Keratinocyte (primary cell): ENCODE results near the gene SCAMP1. TPM values are rescaled to one million over a fixed set of nuclear protein-coding genes. Genes with fewer than 3 reads are reported as not detected.

ENCODE experiments used
- DNase-seq: peaks from one replicate; pipeline ENCODE4 v3.0.0-alpha.2; 2011; ENCODE audit warnings: low read depth, missing footprints, low spot score
- FAIRE-seq: peaks from 2 replicates; lab custom pipeline; 2011; peaks lifted over from hg19 to GRCh38; lab: Jason Lieb, UNC
- H2AFZ ChIP-seq: 2 replicates; pipeline ENCODE4 v1.6.0; 2012; ENCODE audit warnings: low read length, control low read depth, inconsistent platforms; ENCODE audit not compliant: control insufficient read depth
- H3K27ac ChIP-seq: 2 replicates; pipeline ENCODE4 v1.5.1; 2011; ENCODE audit warnings: low read length; ENCODE audit not compliant: control insufficient read depth, insufficient read depth
- H3K27me3 ChIP-seq: 3 replicates; pipeline ENCODE4 v1.6.0; 2011; ENCODE audit warnings: low read length; ENCODE audit not compliant: control insufficient read depth, insufficient read depth; ENCODE audit errors: extremely low read depth
- H3K36me3 ChIP-seq, 2 experiments: 2 replicates in 1 of 2; 3 replicates in 1 of 2; pipeline ENCODE4 v1.5.1; 2011; ENCODE audit warnings: low read length in 2 of 2, mild to moderate bottlenecking in 1 of 2; ENCODE audit not compliant: control insufficient read depth in 2 of 2, insufficient read depth in 2 of 2; ENCODE audit errors: extremely low read depth in 1 of 2
- H3K4me1 ChIP-seq: 3 replicates; pipeline ENCODE4 v1.5.1; 2011; ENCODE audit warnings: low read length; ENCODE audit not compliant: control insufficient read depth, insufficient read depth; ENCODE audit errors: extremely low read depth
- H3K4me2 ChIP-seq: 3 replicates; pipeline ENCODE4 v1.6.0; 2011; ENCODE audit warnings: low read depth, low read length; ENCODE audit not compliant: control insufficient read depth, insufficient read depth; ENCODE audit errors: extremely low read depth
- H3K4me3 ChIP-seq, 3 experiments: fragments of 200-600 bp in 1 of 3; sonication (generic) in 1 of 3; 2 replicates in 2 of 3; 3 replicates in 1 of 3; pipeline ENCODE4 v1.5.1; 2011 to 2016; ENCODE audit warnings: low read length in 3 of 3, mild to moderate bottlenecking in 3 of 3, control low read depth in 2 of 3, inconsistent platforms in 1 of 3, low read depth in 1 of 3, mixed read lengths in 1 of 3, mixed run types in 1 of 3, moderate library complexity in 1 of 3; ENCODE audit not compliant: control insufficient read depth in 2 of 3, insufficient read depth in 2 of 3; ENCODE audit errors: extremely low read depth in 1 of 3
- H3K79me2 ChIP-seq: 2 replicates; pipeline ENCODE4 v1.6.0; 2012; ENCODE audit warnings: low read length; ENCODE audit not compliant: control insufficient read depth, insufficient read depth
- H3K9ac ChIP-seq: 3 replicates; pipeline ENCODE4 v1.6.0; 2011; ENCODE audit warnings: low read length; ENCODE audit not compliant: control insufficient read depth, insufficient read depth; ENCODE audit errors: extremely low read depth
- H3K9me1 ChIP-seq: 3 replicates; pipeline ENCODE4 v1.6.0; 2011; ENCODE audit warnings: low read length; ENCODE audit not compliant: control insufficient read depth, insufficient read depth; ENCODE audit errors: extremely low read depth
- H3K9me3 ChIP-seq: 2 replicates; pipeline ENCODE4 v1.5.1; 2012; ENCODE audit warnings: low read depth, low read length; ENCODE audit not compliant: control insufficient read depth
- H4K20me1 ChIP-seq: 3 replicates; pipeline ENCODE4 v1.6.0; 2011; ENCODE audit warnings: low read length; ENCODE audit not compliant: control insufficient read depth, insufficient read depth; ENCODE audit errors: extremely low read depth
- EZH2 ChIP-seq: IDR thresholded peaks from one replicate; pipeline ENCODE4 v1.6.1; 2012; ENCODE audit warnings: inconsistent platforms, mild to moderate bottlenecking, low read length, moderate library complexity
- dilution Hi-C: fragments of 300-500 bp; cut with MboI; formaldehyde crosslinking; loops from one replicate; pipeline ENCODE4 v1.7.0; 2020; ENCODE audit warnings: low sequenced_read_pairs; ENCODE audit not compliant: extremely low pct_ligation_motif_present
- polyA plus RNA-seq, 5 experiments: library from polyadenylated mRNA; depleted of rRNA in 3 of 5; stranded (reverse) in 3 of 5; stranded (forward) in 1 of 5; unstranded in 1 of 5; fragments of >200 nt; gene quantifications; 1 replicate in 1 of 5; 2 replicates in 3 of 5; 3 replicates in 1 of 5; pipeline versions ENCODE4 v1.2.1 to v1.2.3, GENCODE V29; 2011 to 2012; ENCODE audit warnings: missing spikeins in 2 of 5, low read depth in 1 of 5, low replicate concordance in 1 of 5
- TF ChIP-seq, protein P1 (sequence below), 3 experiments: IDR thresholded peaks in 1 of 3; conservative IDR thresholded peaks in 1 of 3; optimal IDR thresholded peaks in 1 of 3; 2 replicates in 2 of 3; 3 replicates in 1 of 3; pipeline versions ENCODE3 to v1.5.1; 2011; ENCODE audit warnings: low read length in 3 of 3, mild to moderate bottlenecking in 3 of 3, moderate library complexity in 2 of 3, control low read depth in 1 of 3, inconsistent platforms in 1 of 3; ENCODE audit not compliant: insufficient read depth in 2 of 3; ENCODE audit errors: extremely low read depth in 1 of 3

Gene SCAMP1
- polyA plus RNA-seq, 1 donor (not counting 4 experiments of a cell fraction or from before 2014, with no cell fraction given), result 36.6 TPM

DNA sequence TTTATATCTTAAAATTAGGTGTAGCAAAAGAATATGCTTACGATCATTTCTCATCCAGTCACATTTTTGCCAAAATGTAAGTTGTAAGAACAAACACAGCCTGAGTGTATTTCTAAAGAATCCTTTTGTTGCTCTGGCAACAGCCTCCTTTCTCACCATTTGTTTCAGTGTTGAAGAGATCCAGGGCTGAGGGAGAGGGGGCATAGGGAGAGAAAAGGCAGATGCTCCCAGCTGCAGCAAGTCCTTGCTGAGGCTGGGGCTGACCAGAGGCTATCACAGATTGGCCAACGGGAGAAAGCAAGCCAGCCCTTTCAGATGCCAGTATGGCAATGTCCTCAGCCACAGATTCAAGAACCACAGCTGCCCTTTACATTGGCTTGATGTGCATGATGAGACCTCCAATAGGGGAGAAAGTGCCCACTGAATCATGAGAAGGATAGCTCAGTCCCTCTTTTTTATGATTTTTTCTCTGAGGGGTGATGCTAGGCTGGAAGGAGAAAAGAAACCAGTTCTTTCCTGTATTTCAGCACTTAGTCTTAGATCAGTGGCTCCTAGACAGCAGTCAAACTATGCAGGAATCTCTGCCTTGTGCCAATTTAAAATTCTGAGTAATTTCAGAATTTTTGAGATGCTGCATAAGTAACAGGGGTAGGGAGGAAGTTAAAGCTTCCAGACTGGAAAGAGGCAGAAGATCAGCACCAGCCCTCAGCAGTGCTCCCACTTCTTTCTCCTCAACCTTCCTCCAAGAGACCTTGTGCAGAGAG, 146.0 kb downstream of the SCAMP1 start:
- peaks cover 7% of the 10 kb centered on the region for H3K9me1 ChIP-seq
- no peak for TF ChIP-seq EZH2
- TF ChIP-seq, protein P1, sequence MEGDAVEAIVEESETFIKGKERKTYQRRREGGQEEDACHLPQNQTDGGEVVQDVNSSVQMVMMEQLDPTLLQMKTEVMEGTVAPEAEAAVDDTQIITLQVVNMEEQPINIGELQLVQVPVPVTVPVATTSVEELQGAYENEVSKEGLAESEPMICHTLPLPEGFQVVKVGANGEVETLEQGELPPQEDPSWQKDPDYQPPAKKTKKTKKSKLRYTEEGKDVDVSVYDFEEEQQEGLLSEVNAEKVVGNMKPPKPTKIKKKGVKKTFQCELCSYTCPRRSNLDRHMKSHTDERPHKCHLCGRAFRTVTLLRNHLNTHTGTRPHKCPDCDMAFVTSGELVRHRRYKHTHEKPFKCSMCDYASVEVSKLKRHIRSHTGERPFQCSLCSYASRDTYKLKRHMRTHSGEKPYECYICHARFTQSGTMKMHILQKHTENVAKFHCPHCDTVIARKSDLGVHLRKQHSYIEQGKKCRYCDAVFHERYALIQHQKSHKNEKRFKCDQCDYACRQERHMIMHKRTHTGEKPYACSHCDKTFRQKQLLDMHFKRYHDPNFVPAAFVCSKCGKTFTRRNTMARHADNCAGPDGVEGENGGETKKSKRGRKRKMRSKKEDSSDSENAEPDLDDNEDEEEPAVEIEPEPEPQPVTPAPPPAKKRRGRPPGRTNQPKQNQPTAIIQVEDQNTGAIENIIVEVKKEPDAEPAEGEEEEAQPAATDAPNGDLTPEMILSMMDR (optimal IDR thresholded peaks at IDR 0.05 in 1 of 3, IDR thresholded peaks at IDR 0.05 in 1 of 3, conservative IDR thresholded peaks at IDR 0.05 in 1 of 3; ENCODE audit: extremely low read depth in 1 of 3, insufficient read depth in 2 of 3, low read length in 3 of 3), result no peak
- peaks cover 4% of the 10 kb centered on the region for H3K79me2 ChIP-seq
- H3K36me3 ChIP-seq, result peaks cover 0 to 3% of the 10 kb centered on the region in 2 experiments
- H3K4me1 ChIP-seq, result peaks cover 32% of the 10 kb centered on the region
- H3K9ac ChIP-seq, result no peak overlapping the region
- no peak overlapping the region for H3K4me2 ChIP-seq
- dilution Hi-C loops, result no loop called here
- no peaks in the 10 kb centered on the region for H4K20me1 ChIP-seq
- DNase-seq (no peak), FAIRE-seq (no peak)
- no peak overlapping the region for H2AFZ ChIP-seq
- H3K9me3 ChIP-seq, result no peaks in the 10 kb centered on the region
- no peak overlapping the region for H3K27ac ChIP-seq
- no peaks in the 10 kb centered on the region for H3K27me3 ChIP-seq
- H3K4me3 ChIP-seq, result no peak overlapping the region

DNA sequence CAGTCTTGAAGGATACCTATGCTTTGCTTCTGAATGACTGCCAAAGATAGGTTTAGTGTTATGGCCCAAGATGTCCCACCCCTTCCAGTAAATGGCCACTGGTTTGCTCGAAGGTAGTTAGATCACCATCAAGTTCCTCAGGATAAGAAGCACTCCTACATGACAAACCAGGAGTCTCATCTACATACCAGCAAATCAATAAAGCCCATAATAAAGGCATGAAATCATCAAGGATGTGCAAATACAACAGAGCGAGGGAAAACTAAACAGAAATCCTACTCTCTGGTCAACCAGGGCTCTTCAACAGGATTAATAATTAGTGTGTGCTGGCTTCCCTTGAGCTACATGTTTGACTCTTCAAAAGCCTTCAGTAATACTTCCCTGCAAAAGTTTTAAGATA, 147.1 kb downstream of the SCAMP1 start:
- H3K36me3 ChIP-seq, result peaks cover 0 to 3% of the 10 kb centered on the region in 2 experiments
- H3K4me1 ChIP-seq, result peaks cover 24% of the 10 kb centered on the region
- H3K27ac ChIP-seq, result no peak overlapping the region
- FAIRE-seq (no peak), DNase-seq (no peak)
- dilution Hi-C loops, result no loop called here
- no peak overlapping the region for H3K4me2 ChIP-seq
- no peak overlapping the region for H2AFZ ChIP-seq
- H4K20me1 ChIP-seq, result no peaks in the 10 kb centered on the region
- H3K79me2 ChIP-seq, result peaks cover 4% of the 10 kb centered on the region
- no peak overlapping the region for H3K9ac ChIP-seq
- TF ChIP-seq, protein P1 (optimal IDR thresholded peaks at IDR 0.05 in 1 of 3, IDR thresholded peaks at IDR 0.05 in 1 of 3, conservative IDR thresholded peaks at IDR 0.05 in 1 of 3; ENCODE audit: extremely low read depth in 1 of 3, insufficient read depth in 2 of 3, low read length in 3 of 3), result no peak
- TF ChIP-seq EZH2, result no peak
- H3K4me3 ChIP-seq, result no peak overlapping the region
- no peaks in the 10 kb centered on the region for H3K9me3 ChIP-seq
- peaks cover 7% of the 10 kb centered on the region for H3K9me1 ChIP-seq
- no peaks in the 10 kb centered on the region for H3K27me3 ChIP-seq
